ENCODE results near the gene SMS. TPM values are rescaled to one million over a fixed set of nuclear protein-coding genes. Genes with fewer than 3 reads are reported as not detected.

SMS gene
- total and polyA plus RNA-seq, 2 experiments from 2014 or later, result 185 to 274 TPM

GRCh38 chrX:22039541-22039940 lies 99.0 kb downstream of the SMS start:
- Histone ChIP-seq H3F3A (replicated peaks; ENCODE audit: low read depth) (no peaks in the 10 kb centered on the region), H3K27ac (ENCODE audit: low read depth) (no peak overlapping the region), H3K4me1 (ENCODE audit: insufficient read depth) (peaks cover 15% of the 10 kb centered on the region), H3K4me2 (no peak overlapping the region), H3K36me3 (ENCODE audit: insufficient read depth) (no peaks in the 10 kb centered on the region), H3K4me3 (no peak overlapping the region), H2AFZ (no peak overlapping the region), H3K27me3 (ENCODE audit: insufficient read depth) (no peaks in the 10 kb centered on the region), H3K9me2 (ENCODE audit: insufficient read depth) (no peaks in the 10 kb centered on the region), H3K79me2 (replicated peaks; ENCODE audit: insufficient read depth) (no peaks in the 10 kb centered on the region), H4K20me1 (replicated peaks; ENCODE audit: insufficient read depth) (no peaks in the 10 kb centered on the region)
- H3K9me3 Mint-ChIP-seq, result no peaks in the 10 kb centered on the region; the same call in 2 of the 3 replicates
- DNase-seq (ENCODE audit: low spot score) (no peak), ATAC-seq (no peak)
- H3K36me3 Mint-ChIP-seq (ENCODE audit: low read depth), result no peaks in the 10 kb centered on the region
- peaks cover 24% of the 10 kb centered on the region for H3K4me1 Mint-ChIP-seq
- peaks cover 2% of the 10 kb centered on the region for H3K27me3 Mint-ChIP-seq (ENCODE audit: insufficient read depth, low read depth, poor library complexity)
- H3K27ac Mint-ChIP-seq, result no peak overlapping the region
- TF ChIP-seq CTCF (conservative IDR thresholded peaks at IDR 0.05; ENCODE audit: low read depth in 2 of 2) (no peak), EZH2phosphoT487 (IDR thresholded peaks at IDR 0.05; ENCODE audit: unreplicated experiment) (no peak), ZNF462 (CRISPR knock-in tag; IDR thresholded peaks at IDR 0.05) (no peak), ZNF331 (CRISPR knock-in tag; IDR thresholded peaks at IDR 0.05; ENCODE audit: low read depth) (no peak), NANOG (IDR thresholded peaks at IDR 0.05; ENCODE audit: borderline replicate concordance) (no peak), STAT1 (IDR thresholded peaks at IDR 0.05; ENCODE audit: unreplicated experiment) (no peak), ETS1 (IDR thresholded peaks at IDR 0.05) (no peak), EZH2 (IDR thresholded peaks at IDR 0.05; ENCODE audit: low read depth, unreplicated experiment) (no peak), REST (IDR thresholded peaks at IDR 0.05; ENCODE audit: unreplicated experiment) (no peak), JUNB (IDR thresholded peaks at IDR 0.05; ENCODE audit: unreplicated experiment) (no peak), CREB1 (CRISPR knock-in tag; IDR thresholded peaks at IDR 0.05; ENCODE audit: low read depth) (no peak), ZNF114 (CRISPR knock-in tag; IDR thresholded peaks at IDR 0.05) (no peak), POLR2AphosphoS5 (IDR thresholded peaks at IDR 0.05; ENCODE audit: low read depth) (no peak)
- H3K4me3 Mint-ChIP-seq, result no peak overlapping the region
